Adipocyte (in vitro differentiated cells): ENCODE results near the gene OTUD7B.

Experiments
- DNase-seq: peaks from one replicate; pipeline ENCODE4 v3.0.0-alpha.2; 2015; ENCODE audit warnings: low read depth
- H3K27me3 ChIP-seq: replicated peaks from 2 replicates; pipeline ENCODE4 v1.7.0; 2013; ENCODE audit warnings: mild to moderate bottlenecking, low read length, moderate library complexity; ENCODE audit not compliant: control insufficient read depth, insufficient read depth
- H3K36me3 ChIP-seq: 2 replicates; pipeline ENCODE4 v1.7.0; 2013; ENCODE audit warnings: low read length, mild to moderate bottlenecking, moderate library complexity; ENCODE audit not compliant: control insufficient read depth, insufficient read depth, severe bottlenecking
- H3K4me1 ChIP-seq: 2 replicates; pipeline ENCODE4 v1.7.0; 2013; ENCODE audit warnings: mild to moderate bottlenecking, low read length, moderate library complexity; ENCODE audit not compliant: control insufficient read depth, insufficient read depth
- H3K4me3 ChIP-seq: 2 replicates; pipeline ENCODE4 v1.7.0; 2013; ENCODE audit warnings: mild to moderate bottlenecking, low read length, moderate library complexity
- H3K9ac ChIP-seq: 2 replicates; pipeline ENCODE4 v1.7.0; 2013; ENCODE audit warnings: mild to moderate bottlenecking, low read length, moderate library complexity
- H3K9me3 ChIP-seq: 2 replicates; pipeline ENCODE4 v1.7.0; 2013; ENCODE audit warnings: mild to moderate bottlenecking, low read length, moderate library complexity; ENCODE audit not compliant: control insufficient read depth

OTUD7B gene

GRCh38 chr1:150002217-150002616 is 8.3 kb downstream of the OTUD7B start:
- no peak for DNase-seq
- Histone ChIP-seq H3K27me3 (no peaks in the 10 kb centered on the region), H3K36me3 (peaks cover 28% of the 10 kb centered on the region), H3K9me3 (no peaks in the 10 kb centered on the region), H3K4me1 (peaks cover 46% of the 10 kb centered on the region), H3K4me3 (no peak overlapping the region), H3K9ac (peak overlapping the region; percentile 53)

DNA sequence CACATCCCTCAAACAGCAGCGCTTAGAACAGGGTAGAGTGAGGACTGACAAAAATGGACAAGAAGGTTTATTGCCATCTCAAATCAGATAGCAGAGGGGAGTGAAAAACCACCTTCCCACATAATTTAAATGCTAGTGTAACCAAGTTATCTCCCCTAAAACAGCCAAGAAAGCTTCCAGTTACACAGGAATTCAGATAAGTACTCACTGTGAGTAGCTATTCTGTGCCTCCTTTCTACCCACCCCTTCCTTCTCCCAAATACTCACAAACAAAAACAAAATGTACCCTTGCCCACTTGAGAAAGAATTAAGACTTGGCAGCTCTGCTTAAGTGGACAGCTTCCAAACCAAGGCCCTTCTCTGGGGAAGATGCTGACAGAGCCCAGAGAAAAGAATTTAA is 9.1 kb downstream of the OTUD7B start:
- peak; percentile 66 for DNase-seq
- H3K27me3 ChIP-seq = no peaks in the 10 kb centered on the region
- H3K9me3 ChIP-seq = no peaks in the 10 kb centered on the region
- H3K4me3 ChIP-seq = no peak overlapping the region
- H3K4me1 ChIP-seq = peaks cover 43% of the 10 kb centered on the region
- peak overlapping the region; percentile 53 for H3K9ac ChIP-seq
- peaks cover 35% of the 10 kb centered on the region for H3K36me3 ChIP-seq

GRCh38 chr1:149997585-149998262 is 12.8 kb downstream of the OTUD7B start:
- DNase-seq = no peak
- H3K4me1 ChIP-seq = peaks cover 40% of the 10 kb centered on the region
- H3K27me3 ChIP-seq = no peaks in the 10 kb centered on the region
- H3K9ac ChIP-seq = no peak overlapping the region
- H3K4me3 ChIP-seq = no peak overlapping the region
- no peaks in the 10 kb centered on the region for H3K9me3 ChIP-seq
- peaks cover 39% of the 10 kb centered on the region for H3K36me3 ChIP-seq

GRCh38 chr1:149995927-149996326 is 14.6 kb downstream of the OTUD7B start:
- Histone ChIP-seq H3K4me1 (peaks cover 22% of the 10 kb centered on the region), H3K27me3 (no peaks in the 10 kb centered on the region), H3K9me3 (no peaks in the 10 kb centered on the region), H3K4me3 (no peak overlapping the region), H3K36me3 (peaks cover 37% of the 10 kb centered on the region), H3K9ac (no peak overlapping the region)
- DNase-seq = peak; percentile 34

DNA sequence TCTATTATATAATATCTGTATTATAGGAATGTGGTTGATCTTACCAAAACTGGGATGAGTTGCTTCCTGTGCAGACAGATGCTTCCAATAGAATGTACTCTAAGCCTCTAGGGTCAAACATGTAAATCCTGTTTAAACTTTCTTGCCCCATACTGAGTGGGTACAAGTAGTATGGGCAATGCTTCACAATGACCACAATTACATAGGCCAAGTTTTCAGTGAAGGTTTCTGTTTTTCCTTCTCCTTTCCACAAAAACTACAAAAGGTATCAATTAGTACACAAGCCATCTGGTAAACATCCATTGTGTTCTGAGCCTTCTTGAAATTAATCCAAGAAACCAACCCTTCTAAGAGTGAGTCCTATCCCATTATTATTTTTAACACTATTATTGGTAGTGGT is 16.8 kb downstream of the OTUD7B start:
- H3K36me3 ChIP-seq = peaks cover 20% of the 10 kb centered on the region
- DNase-seq = no peak
- H3K9me3 ChIP-seq = no peaks in the 10 kb centered on the region

DNA sequence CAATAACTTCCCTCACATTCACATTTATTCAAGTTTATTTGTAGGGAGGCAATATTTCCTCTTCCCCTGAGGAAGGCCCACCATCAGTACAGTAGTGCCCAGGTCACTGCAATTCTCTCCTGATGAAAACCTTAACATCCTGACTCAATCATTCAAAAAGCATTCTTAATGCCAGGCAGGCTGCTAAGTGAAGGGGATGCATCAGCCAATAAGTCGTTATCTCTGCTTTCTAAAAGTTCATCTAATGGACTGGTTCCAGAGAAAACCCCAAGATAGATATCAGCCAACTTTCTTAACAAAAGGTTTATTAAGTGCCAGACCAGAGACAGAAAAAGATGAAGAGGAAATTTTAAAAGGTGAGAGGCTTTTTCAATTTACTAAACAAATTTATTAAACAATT is 17.3 kb downstream of the OTUD7B start:
- DNase-seq = no peak
- H3K4me1 ChIP-seq = peaks cover 22% of the 10 kb centered on the region
- H3K9me3 ChIP-seq = no peaks in the 10 kb centered on the region
- H3K27me3 ChIP-seq = no peaks in the 10 kb centered on the region
- no peak overlapping the region for H3K4me3 ChIP-seq
- H3K9ac ChIP-seq = no peak overlapping the region
- peaks cover 20% of the 10 kb centered on the region for H3K36me3 ChIP-seq

More for the DNA sequence above, 16.8 kb downstream of the OTUD7B start:
- Histone ChIP-seq H3K4me1 (peaks cover 18% of the 10 kb centered on the region), H3K27me3 (no peaks in the 10 kb centered on the region), H3K9ac (no peak overlapping the region), H3K4me3 (no peak overlapping the region)

DNA sequence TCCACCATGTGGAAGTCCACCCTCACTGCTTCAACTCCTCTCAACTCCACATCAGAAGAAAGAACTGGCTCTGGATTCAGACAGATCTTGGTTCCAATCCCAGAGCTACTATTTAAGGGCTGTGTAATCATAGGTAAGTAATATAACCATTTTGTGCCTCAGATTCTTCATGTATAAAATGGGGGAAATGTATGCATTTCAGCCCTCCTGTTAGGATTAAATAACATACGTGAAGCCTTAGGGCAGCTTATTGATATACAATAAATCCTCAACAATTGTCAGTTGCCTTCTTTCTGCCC is 23.3 kb downstream of the OTUD7B start:
- peaks cover 35% of the 10 kb centered on the region for H3K4me1 ChIP-seq
- H3K9me3 ChIP-seq = no peaks in the 10 kb centered on the region
- H3K4me3 ChIP-seq = no peak overlapping the region
- no peaks in the 10 kb centered on the region for H3K36me3 ChIP-seq
- no peak for DNase-seq
- no peak overlapping the region for H3K9ac ChIP-seq
- H3K27me3 ChIP-seq = no peaks in the 10 kb centered on the region

DNA sequence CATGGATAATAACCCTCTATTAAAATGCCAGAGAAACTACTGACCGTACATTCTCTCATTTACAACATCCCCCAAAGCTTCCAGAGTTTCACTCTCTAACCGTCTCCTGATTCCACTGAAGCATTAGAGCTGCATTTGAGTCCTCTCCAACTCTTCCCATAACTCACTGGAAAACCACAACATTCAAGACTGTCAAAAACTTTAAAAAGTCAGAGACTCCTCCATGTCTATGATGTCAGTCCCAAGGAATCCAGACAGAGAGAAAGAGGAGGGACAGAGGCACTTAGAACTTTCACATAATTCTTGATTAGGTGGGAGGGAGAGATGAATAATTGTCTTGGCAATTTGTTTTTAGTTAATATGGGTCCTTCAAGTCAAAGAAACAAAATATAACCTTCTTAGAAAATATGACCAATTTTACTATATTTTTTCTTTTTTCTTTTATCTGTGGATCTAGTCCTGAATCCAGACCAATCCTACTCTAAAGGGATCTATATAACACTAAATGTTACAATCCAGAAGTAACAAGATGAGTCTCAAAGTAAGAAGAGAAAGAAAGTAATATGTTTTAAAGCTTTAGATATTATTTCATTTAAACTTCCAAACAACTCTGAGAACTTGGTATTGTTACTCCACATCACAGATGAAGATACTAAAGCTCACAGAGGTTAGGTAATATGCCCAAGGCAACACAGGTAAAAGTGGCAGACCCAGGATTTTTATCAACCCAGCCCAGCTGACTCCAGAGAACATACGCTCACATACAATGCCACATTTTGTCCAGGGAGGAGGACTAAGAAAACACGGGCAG is 23.8 kb downstream of the OTUD7B start:
- Histone ChIP-seq H3K36me3 (no peaks in the 10 kb centered on the region), H3K9ac (peak overlapping the region; percentile 78), H3K4me1 (peaks cover 35% of the 10 kb centered on the region), H3K9me3 (no peaks in the 10 kb centered on the region), H3K27me3 (no peaks in the 10 kb centered on the region), H3K4me3 (peak overlapping the region; percentile 68)
- DNase-seq = peak; percentile 83

GRCh38 chr1:149979972-149980540 is 30.5 kb downstream of the OTUD7B start:
- Histone ChIP-seq H3K4me1 (peaks cover 13% of the 10 kb centered on the region), H3K4me3 (no peak overlapping the region), H3K36me3 (peaks cover 21% of the 10 kb centered on the region), H3K9me3 (no peaks in the 10 kb centered on the region), H3K27me3 (no peaks in the 10 kb centered on the region), H3K9ac (no peak overlapping the region)
- DNase-seq = no peak

GRCh38 chr1:149979245-149979971 is 31.1 kb downstream of the OTUD7B start:
- Histone ChIP-seq H3K4me1 (peaks cover 13% of the 10 kb centered on the region), H3K4me3 (no peak overlapping the region), H3K9me3 (no peaks in the 10 kb centered on the region), H3K9ac (no peak overlapping the region), H3K36me3 (peaks cover 24% of the 10 kb centered on the region), H3K27me3 (no peaks in the 10 kb centered on the region)
- DNase-seq = no peak

DNA sequence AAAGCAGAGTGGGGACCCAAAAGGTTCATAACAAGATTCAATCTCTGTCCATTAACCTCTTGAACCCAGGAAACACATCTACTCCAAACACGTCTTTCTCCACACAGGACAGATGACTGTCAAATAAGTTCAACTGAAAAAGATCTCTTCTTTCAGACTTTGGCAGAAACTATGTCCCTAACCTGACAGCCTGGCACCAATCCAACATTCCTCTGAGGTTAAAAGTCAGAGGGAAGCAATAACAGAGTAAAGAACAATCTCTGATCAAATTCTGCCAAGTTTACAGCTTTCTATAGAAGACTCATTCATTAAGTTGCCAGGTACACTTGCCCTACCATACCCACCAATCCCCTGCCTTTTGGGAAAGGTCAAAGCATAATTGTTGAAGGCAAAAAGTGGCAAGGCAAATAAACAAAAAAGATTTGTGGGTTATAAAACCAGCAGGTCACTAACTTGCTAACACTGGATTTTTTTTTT is 31.9 kb downstream of the OTUD7B start:
- peaks cover 13% of the 10 kb centered on the region for H3K4me1 ChIP-seq
- DNase-seq = no peak
- no peaks in the 10 kb centered on the region for H3K9me3 ChIP-seq
- no peaks in the 10 kb centered on the region for H3K27me3 ChIP-seq
- H3K4me3 ChIP-seq = no peak overlapping the region
- H3K9ac ChIP-seq = no peak overlapping the region
- H3K36me3 ChIP-seq = peaks cover 30% of the 10 kb centered on the region
